ENCODE data around the gene DLGAP4. TPM values are rescaled to one million over a fixed set of nuclear protein-coding genes. Genes with fewer than 3 reads are reported as not detected.

Gene DLGAP4
- total and polyA plus RNA-seq, 10 of the 15 experiments (the other 5 are each of a cell fraction or from before 2014, with no cell fraction given) = 0.42 to 43.3 (median 19.0) TPM

DNA sequence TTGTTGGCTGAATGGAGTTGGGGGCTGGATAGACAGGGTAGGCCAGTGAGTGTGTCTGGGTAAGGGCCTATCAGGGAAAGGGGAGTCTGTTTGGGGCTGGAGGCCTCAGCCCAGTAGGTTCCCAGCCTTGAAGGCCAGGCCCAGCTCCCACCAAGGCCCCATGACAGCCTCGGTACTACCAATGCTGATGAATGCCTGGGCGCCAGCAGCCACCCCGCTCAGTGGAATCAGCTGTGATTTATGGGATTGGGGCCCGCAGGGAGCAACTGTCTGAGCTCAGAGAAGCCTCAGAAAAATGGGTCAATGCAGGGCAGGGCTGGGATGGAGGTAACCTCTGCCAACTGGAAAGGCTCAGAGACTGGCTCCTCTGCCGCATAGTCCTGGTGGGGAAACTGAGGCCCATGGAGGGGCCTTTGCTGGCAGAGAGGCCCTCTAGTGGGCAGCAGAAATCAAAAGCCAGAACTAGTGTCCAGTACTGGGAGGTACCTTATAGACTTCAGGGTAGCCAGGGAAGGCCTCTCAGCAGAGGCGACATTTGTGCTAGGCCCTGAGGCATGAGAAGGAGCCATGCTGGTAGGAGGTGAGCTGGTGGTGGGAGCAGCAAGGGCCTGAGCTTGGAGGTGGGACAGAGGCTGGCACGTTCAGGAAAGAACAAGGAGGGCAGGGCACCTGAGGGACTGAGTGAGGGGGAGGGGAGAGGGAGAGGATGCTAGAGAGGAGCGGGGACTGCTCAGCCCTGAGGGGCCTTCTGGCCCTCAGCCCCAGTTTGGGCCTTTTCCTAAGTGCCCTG, 36.4 kb downstream of the DLGAP4 start:
- intact Hi-C loops (cut with micrococcal nuclease; ENCODE audit: unreplicated experiment) (no loop called here), in situ Hi-C loops (cut with MboI) (no loop called here)
- ChIA-PET POLR2A (no interaction called here), RAD21 (ENCODE audit: unreplicated experiment) (interaction anchor here (0.6 kb wide), 1 partner anchor 85 kb away, joined by 3 read pairs; no protein-coding TSS in a partner anchor), CTCF (no interaction called here), SMC1A (ENCODE audit: uncharacterized antibody, unreplicated experiment) (no interaction called here)
- no peaks in the 10 kb centered on the region; the same call in 1 of the 2 replicates for H4K20me1 ChIP-seq (ENCODE audit: control insufficient read depth, insufficient read depth)
- no TSS peak for BruUV-seq (replicated peaks)
- H3K36me3 ChIP-seq (ENCODE audit: control insufficient read depth in 2 of 2, insufficient read depth in 2 of 2, low read length in 1 of 2) = no peaks in the 10 kb centered on the region
- no peaks in the 10 kb centered on the region for H3K9me3 ChIP-seq (replicated peaks; ENCODE audit: control insufficient read depth, insufficient read depth, low read length)
- no peak overlapping the region for H3K9ac ChIP-seq (ENCODE audit: control insufficient read depth, insufficient read depth, low read length)
- FAIRE-seq = no peak
- DNase-seq (ENCODE audit: low read depth, low spot score) = no peak
- H3K27me3 ChIP-seq (replicated peaks in 1 of 2; ENCODE audit: control insufficient read depth in 2 of 2, insufficient read depth in 2 of 2, low read length in 1 of 2) = peaks cover 0 to 2% of the 10 kb centered on the region in 2 experiments; a peak in 2 of 4 replicates
- no peaks in the 10 kb centered on the region for H3K79me2 ChIP-seq (ENCODE audit: control insufficient read depth, insufficient read depth, low read length)
- TF ChIP-seq, protein P1, sequence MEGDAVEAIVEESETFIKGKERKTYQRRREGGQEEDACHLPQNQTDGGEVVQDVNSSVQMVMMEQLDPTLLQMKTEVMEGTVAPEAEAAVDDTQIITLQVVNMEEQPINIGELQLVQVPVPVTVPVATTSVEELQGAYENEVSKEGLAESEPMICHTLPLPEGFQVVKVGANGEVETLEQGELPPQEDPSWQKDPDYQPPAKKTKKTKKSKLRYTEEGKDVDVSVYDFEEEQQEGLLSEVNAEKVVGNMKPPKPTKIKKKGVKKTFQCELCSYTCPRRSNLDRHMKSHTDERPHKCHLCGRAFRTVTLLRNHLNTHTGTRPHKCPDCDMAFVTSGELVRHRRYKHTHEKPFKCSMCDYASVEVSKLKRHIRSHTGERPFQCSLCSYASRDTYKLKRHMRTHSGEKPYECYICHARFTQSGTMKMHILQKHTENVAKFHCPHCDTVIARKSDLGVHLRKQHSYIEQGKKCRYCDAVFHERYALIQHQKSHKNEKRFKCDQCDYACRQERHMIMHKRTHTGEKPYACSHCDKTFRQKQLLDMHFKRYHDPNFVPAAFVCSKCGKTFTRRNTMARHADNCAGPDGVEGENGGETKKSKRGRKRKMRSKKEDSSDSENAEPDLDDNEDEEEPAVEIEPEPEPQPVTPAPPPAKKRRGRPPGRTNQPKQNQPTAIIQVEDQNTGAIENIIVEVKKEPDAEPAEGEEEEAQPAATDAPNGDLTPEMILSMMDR (IDR thresholded peaks at IDR 0.05 in 2 of 3, conservative IDR thresholded peaks at IDR 0.05 in 1 of 3; ENCODE audit: control insufficient read depth in 2 of 3, extremely low read depth in 1 of 3, insufficient read depth in 1 of 3, low read depth in 3 of 3, low read length in 3 of 3) = no peak
- TF ChIP-seq, protein P2, sequence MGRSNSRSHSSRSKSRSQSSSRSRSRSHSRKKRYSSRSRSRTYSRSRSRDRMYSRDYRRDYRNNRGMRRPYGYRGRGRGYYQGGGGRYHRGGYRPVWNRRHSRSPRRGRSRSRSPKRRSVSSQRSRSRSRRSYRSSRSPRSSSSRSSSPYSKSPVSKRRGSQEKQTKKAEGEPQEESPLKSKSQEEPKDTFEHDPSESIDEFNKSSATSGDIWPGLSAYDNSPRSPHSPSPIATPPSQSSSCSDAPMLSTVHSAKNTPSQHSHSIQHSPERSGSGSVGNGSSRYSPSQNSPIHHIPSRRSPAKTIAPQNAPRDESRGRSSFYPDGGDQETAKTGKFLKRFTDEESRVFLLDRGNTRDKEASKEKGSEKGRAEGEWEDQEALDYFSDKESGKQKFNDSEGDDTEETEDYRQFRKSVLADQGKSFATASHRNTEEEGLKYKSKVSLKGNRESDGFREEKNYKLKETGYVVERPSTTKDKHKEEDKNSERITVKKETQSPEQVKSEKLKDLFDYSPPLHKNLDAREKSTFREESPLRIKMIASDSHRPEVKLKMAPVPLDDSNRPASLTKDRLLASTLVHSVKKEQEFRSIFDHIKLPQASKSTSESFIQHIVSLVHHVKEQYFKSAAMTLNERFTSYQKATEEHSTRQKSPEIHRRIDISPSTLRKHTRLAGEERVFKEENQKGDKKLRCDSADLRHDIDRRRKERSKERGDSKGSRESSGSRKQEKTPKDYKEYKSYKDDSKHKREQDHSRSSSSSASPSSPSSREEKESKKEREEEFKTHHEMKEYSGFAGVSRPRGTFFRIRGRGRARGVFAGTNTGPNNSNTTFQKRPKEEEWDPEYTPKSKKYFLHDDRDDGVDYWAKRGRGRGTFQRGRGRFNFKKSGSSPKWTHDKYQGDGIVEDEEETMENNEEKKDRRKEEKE (IDR thresholded peaks at IDR 0.05) = no peak
- no peak for TF ChIP-seq KAT2A (conservative IDR thresholded peaks at IDR 0.05; ENCODE audit: control insufficient read depth, low read depth, low read length)
- no peak for TF ChIP-seq CREB1 (IDR thresholded peaks at IDR 0.05; ENCODE audit: low read depth)
- TF ChIP-seq BHLHE40 (IDR thresholded peaks at IDR 0.05; ENCODE audit: borderline replicate concordance in 1 of 2, low read depth in 2 of 2, low read length in 1 of 2) = no peak
- TF ChIP-seq HSF1 (IDR thresholded peaks at IDR 0.05; ENCODE audit: low read depth, low read length) = no peak
- no peak for TF ChIP-seq CEBPB (IDR thresholded peaks at IDR 0.05; ENCODE audit: borderline replicate concordance in 1 of 2, low read depth in 2 of 2, low read length in 2 of 2)
- no peak for TF ChIP-seq E4F1 (IDR thresholded peaks at IDR 0.05; ENCODE audit: borderline replicate concordance, partially characterized antibody)
- H3K4me3 ChIP-seq = no peak overlapping the region
- no peak for ATAC-seq
- no peak overlapping the region for H3K27ac ChIP-seq (ENCODE audit: control insufficient read depth, insufficient read depth)
- no peak overlapping the region for H2AFZ ChIP-seq (ENCODE audit: control insufficient read depth, low read depth, low read length)
- 22% methylated on average over 8 of the region's 8 CpGs for WGBS (ENCODE audit: insufficient coverage, insufficient replicate concordance, low lambda C conversion rate, missing lambda C conversion rate)
- H3K4me1 ChIP-seq (ENCODE audit: control insufficient read depth, insufficient read depth, low read length) = no peaks in the 10 kb centered on the region
- no peak overlapping the region for H3K4me2 ChIP-seq (ENCODE audit: control insufficient read depth, insufficient read depth)

Measured in GM12878 (cell line).